ENCODE results near the gene PARP1. TPM values are rescaled to one million over a fixed set of nuclear protein-coding genes. Genes with fewer than 3 reads are reported as not detected.

The PARP1 gene
- total RNA-seq, 1 donor from 2014 or later = 136 TPM

Other genes with a start within 250 kb of the PARP1 start
- 27.9 and 32.0 TPM in 2 replicates for gene ACBD3, start 221.4 kb downstream of the PARP1 start, total RNA-seq
- gene MIXL1, start 184.4 kb downstream of the PARP1 start, total RNA-seq = 0.13 TPM in 2 replicates
- 4.3 and 5.6 TPM in 2 replicates for gene LIN9, start 98.9 kb downstream of the PARP1 start, total RNA-seq
- 0.13 and 0.25 TPM in 2 replicates for gene STUM, start 140.7 kb upstream of the PARP1 start, total RNA-seq

Measured in dermis microvascular lymphatic vessel endothelial cell (primary cell).